H1 (cell line): ENCODE data around the gene PTPRF. TPM values are rescaled to one million over a fixed set of nuclear protein-coding genes. Genes with fewer than 3 reads are reported as not detected.

ENCODE experiments used
- CTCF ChIA-PET: fragments of 300-600 bp; sonication (Branson Sonifier 250); formaldehyde crosslinking; loops from one replicate; lab custom pipeline; 2021; ENCODE audit not compliant: partially characterized antibody; lab: Charles Lee
- POLR2A ChIA-PET: fragments of 300-600 bp; sonication (Branson Sonifier 250); formaldehyde crosslinking; loops from one replicate; lab custom pipeline; 2021; ENCODE audit warnings: inconsistent platforms; ENCODE audit not compliant: partially characterized antibody; lab: Charles Lee
- DNase-seq, 2 experiments: peaks; one replicate each; pipeline versions ENCODE4 v3.0.0 to v3.0.0-alpha.2; 2010 to 2022; ENCODE audit warnings: low spot score in 2 of 2, low read depth in 1 of 2, mixed read lengths in 1 of 2
- FAIRE-seq: peaks from 2 replicates; lab custom pipeline; 2011; peaks lifted over from hg19 to GRCh38; lab: Jason Lieb, UNC
- H2AFZ ChIP-seq: 2 replicates; pipeline ENCODE4 v1.8.1; 2012; ENCODE audit warnings: low read length, inconsistent platforms
- H2AK5ac ChIP-seq: 2 replicates; pipeline ENCODE4 v1.6.1; 2013; ENCODE audit warnings: low read depth, low read length
- H2BK120ac ChIP-seq: replicated peaks from 2 replicates; pipeline ENCODE3; 2013; ENCODE audit warnings: low read depth, low read length, inconsistent platforms
- H2BK12ac ChIP-seq: 2 replicates; pipeline ENCODE4 v1.6.1; 2013; ENCODE audit warnings: low read depth, low read length
- H2BK15ac ChIP-seq: 2 replicates; pipeline ENCODE4 v1.6.1; 2013; ENCODE audit warnings: low read length
- H2BK20ac ChIP-seq: 2 replicates; pipeline ENCODE4 v1.6.1; 2013; ENCODE audit warnings: low read length
- H2BK5ac ChIP-seq: 2 replicates; pipeline ENCODE4 v1.6.1; 2013; ENCODE audit warnings: low read depth, low read length
- H3K14ac ChIP-seq: 2 replicates; pipeline ENCODE4 v1.6.1; 2013; ENCODE audit warnings: inconsistent platforms; ENCODE audit not compliant: insufficient read length
- H3K18ac ChIP-seq: 2 replicates; pipeline ENCODE4 v1.6.1; 2013; ENCODE audit warnings: low read length; ENCODE audit errors: extremely low read depth
- H3K23ac ChIP-seq: 2 replicates; pipeline ENCODE4 v1.6.1; 2013; ENCODE audit warnings: inconsistent platforms; ENCODE audit not compliant: insufficient read length
- H3K23me2 ChIP-seq: 2 replicates; pipeline ENCODE4 v1.6.1; 2013; ENCODE audit warnings: low read depth, low read length
- H3K27ac ChIP-seq: 2 replicates; pipeline ENCODE4 v1.6.1; 2011; ENCODE audit warnings: low read depth, low read length, inconsistent platforms
- H3K27me3 ChIP-seq, 4 experiments: replicated peaks in 1 of 4; 1 replicate in 1 of 4; 2 replicates in 3 of 4; pipeline versions ENCODE4 v1.6.1 to v1.8.1; 2011 to 2013; ENCODE audit warnings: low read length in 3 of 4, mild to moderate bottlenecking in 3 of 4, inconsistent platforms in 2 of 4, mixed read lengths in 2 of 4, moderate library complexity in 1 of 4; ENCODE audit not compliant: control insufficient read depth in 3 of 4, insufficient read depth in 3 of 4; ENCODE audit errors: extremely low read depth in 1 of 4
- H3K36me3 ChIP-seq, 4 experiments: 2 replicates each; pipeline versions ENCODE4 v1.6.1 to v1.8.1; 2011 to 2013; ENCODE audit warnings: mild to moderate bottlenecking in 4 of 4, low read length in 3 of 4, moderate library complexity in 2 of 4, control low read depth in 1 of 4, inconsistent platforms in 1 of 4; ENCODE audit not compliant: insufficient read depth in 4 of 4, control insufficient read depth in 2 of 4
- H3K4ac ChIP-seq: replicated peaks from 2 replicates; pipeline ENCODE3; 2013; ENCODE audit warnings: low read length, low read depth, mixed read lengths, inconsistent platforms; ENCODE audit not compliant: insufficient read length
- H3K4me1 ChIP-seq, 4 experiments: replicated peaks in 1 of 4; 1 replicate in 1 of 4; 2 replicates in 3 of 4; pipeline versions ENCODE4 v1.6.1 to v1.8.1; 2011 to 2013; ENCODE audit warnings: low read length in 3 of 4, inconsistent platforms in 2 of 4, mixed read lengths in 1 of 4; ENCODE audit not compliant: insufficient read depth in 4 of 4, control insufficient read depth in 3 of 4
- H3K4me2 ChIP-seq, 2 experiments: 2 replicates each; pipeline versions ENCODE4 v1.6.1 to v1.8.1; 2011 to 2013; ENCODE audit warnings: low read depth in 2 of 2, low read length in 2 of 2, control low read depth in 1 of 2, inconsistent platforms in 1 of 2, mild to moderate bottlenecking in 1 of 2; ENCODE audit not compliant: insufficient read depth in 1 of 2
- H3K4me3 ChIP-seq, 4 experiments: fragments of 200-600, 300-600 bp in 1 of 4; sonication (generic), shearing (Covaris generic), sonication (Bioruptor Twin) in 1 of 4; 2 replicates each; pipeline versions ENCODE4 v1.5.1 to v1.8.1; 2011 to 2016; ENCODE audit warnings: low read length in 4 of 4, low read depth in 3 of 4, control low read depth in 2 of 4, inconsistent platforms in 2 of 4, mild to moderate bottlenecking in 2 of 4, mixed read lengths in 1 of 4, moderate library complexity in 1 of 4; ENCODE audit not compliant: insufficient read depth in 2 of 4; ENCODE audit errors: extremely low read depth in 1 of 4
- H3K56ac ChIP-seq: replicated peaks from 2 replicates; pipeline ENCODE3; 2013; ENCODE audit warnings: low read depth, mild to moderate bottlenecking, mixed read lengths, low read length, inconsistent platforms; ENCODE audit not compliant: insufficient read length
- H3K79me1 ChIP-seq: 2 replicates; pipeline ENCODE4 v1.6.1; 2013; ENCODE audit warnings: low read depth, low read length, control low read depth
- H3K79me2 ChIP-seq, 2 experiments: 2 replicates each; pipeline versions ENCODE4 v1.6.1 to v1.8.1; 2012 to 2013; ENCODE audit warnings: low read length in 2 of 2, mild to moderate bottlenecking in 2 of 2, inconsistent platforms in 1 of 2; ENCODE audit not compliant: insufficient read depth in 2 of 2, control insufficient read depth in 1 of 2
- H3K9ac ChIP-seq, 4 experiments: replicated peaks in 1 of 4; 1 replicate in 1 of 4; 2 replicates in 3 of 4; pipeline versions ENCODE4 v1.6.1 to v1.8.1; 2011 to 2013; ENCODE audit warnings: low read depth in 3 of 4, low read length in 3 of 4, control low read depth in 2 of 4, mild to moderate bottlenecking in 2 of 4, moderate library complexity in 2 of 4, inconsistent platforms in 1 of 4; ENCODE audit errors: extremely low read depth in 1 of 4
- H3K9me3 ChIP-seq, 2 experiments: 2 replicates each; pipeline versions ENCODE4 v1.6.1 to v1.8.1; 2012 to 2013; ENCODE audit warnings: mild to moderate bottlenecking in 2 of 2, moderate library complexity in 2 of 2, control low read depth in 1 of 2, inconsistent platforms in 1 of 2, low read depth in 1 of 2, low read length in 1 of 2, mixed read lengths in 1 of 2; ENCODE audit not compliant: insufficient read depth in 2 of 2
- H4K20me1 ChIP-seq, 2 experiments: replicated peaks in 1 of 2; 2 replicates each; pipeline versions ENCODE3 to v1.8.1; 2011 to 2013; ENCODE audit warnings: inconsistent platforms in 2 of 2, low read length in 2 of 2, mild to moderate bottlenecking in 1 of 2; ENCODE audit not compliant: insufficient read depth in 2 of 2, control insufficient read depth in 1 of 2
- H4K5ac ChIP-seq: 2 replicates; pipeline ENCODE4 v1.6.1; 2013; ENCODE audit warnings: low read length, low read depth, mixed read lengths, inconsistent platforms; ENCODE audit not compliant: insufficient read length
- H4K8ac ChIP-seq: 2 replicates; pipeline ENCODE4 v1.8.0; 2013; ENCODE audit warnings: mild to moderate bottlenecking, moderate library complexity, low read length, inconsistent platforms; ENCODE audit not compliant: insufficient read depth; ENCODE audit errors: extremely low read depth
- H4K91ac ChIP-seq: replicated peaks from 2 replicates; pipeline ENCODE3; 2013; ENCODE audit warnings: low read length, mixed read lengths, inconsistent platforms; ENCODE audit not compliant: insufficient read length
- CBX8 ChIP-seq: fragments of 300-800, 300-1000 bp; sonication (generic); IDR thresholded peaks from 2 replicates; pipeline ENCODE4 v1.7.1; 2016; ENCODE audit warnings: low read depth, low read length, borderline replicate concordance
- CHD1 ChIP-seq: IDR thresholded peaks from 2 replicates; pipeline ENCODE4 v1.6.1; 2012; ENCODE audit warnings: low read depth, low read length, improper control_type of control experiment
- CREB1 ChIP-seq: IDR thresholded peaks from 2 replicates; pipeline ENCODE4 v1.6.1; 2012; ENCODE audit warnings: inconsistent platforms
- EP300 ChIP-seq, 2 experiments: IDR thresholded peaks; 1 replicate in 1 of 2; 2 replicates in 1 of 2; pipeline ENCODE4 v1.6.1; 2011 to 2012; ENCODE audit warnings: low read depth in 2 of 2, low read length in 2 of 2, mild to moderate bottlenecking in 2 of 2, borderline replicate concordance in 1 of 2, inconsistent platforms in 1 of 2, moderate library complexity in 1 of 2
- EZH2 ChIP-seq: fragments of 200-600 bp; sonication (generic); IDR thresholded peaks from 2 replicates; pipeline ENCODE4 v1.7.1; 2012; ENCODE audit warnings: low read depth, mild to moderate bottlenecking, moderate library complexity, low read length, inconsistent platforms; ENCODE audit not compliant: severe bottlenecking
- HDAC2 ChIP-seq, 2 experiments: fragments of 300-600 bp in 1 of 2; sonication (generic) in 1 of 2; IDR thresholded peaks; 2 replicates each; pipeline ENCODE4 v1.6.1; 2011 to 2012; ENCODE audit warnings: low read depth in 2 of 2, low read length in 2 of 2, mild to moderate bottlenecking in 2 of 2, moderate library complexity in 2 of 2, borderline replicate concordance in 1 of 2, inconsistent platforms in 1 of 2
- KDM4A ChIP-seq: IDR thresholded peaks from one replicate; pipeline ENCODE4 v1.7.1; 2012; ENCODE audit warnings: low read depth, mild to moderate bottlenecking, moderate library complexity, low read length, inconsistent platforms; ENCODE audit not compliant: severe bottlenecking
- SP1 ChIP-seq: IDR thresholded peaks from 2 replicates; pipeline ENCODE4 v1.6.1; 2011; ENCODE audit warnings: low read depth, low read length
- TEAD4 ChIP-seq: IDR thresholded peaks from 2 replicates; pipeline ENCODE4 v1.6.1; 2012; ENCODE audit warnings: low read depth, low read length, inconsistent platforms, mixed read lengths
- USF2 ChIP-seq: IDR thresholded peaks from 2 replicates; pipeline ENCODE4 v1.6.1; 2011; ENCODE audit warnings: low read length, improper control_type of control experiment
- WGBS, 2 experiments: shearing (Covaris generic) in 1 of 2; methylation state at CpG; one replicate each; pipeline versions ENCODE4 v1.1.6 to v1.1.7; 2013 to 2015; ENCODE audit warnings: low lambda C conversion rate in 2 of 2, mixed read lengths in 2 of 2, inconsistent platforms in 1 of 2, low coverage in 1 of 2, missing lambda C conversion rate in 1 of 2; ENCODE audit not compliant: insufficient replicate concordance in 2 of 2, insufficient coverage in 1 of 2, insufficient read length in 1 of 2; ENCODE audit errors: extremely low coverage in 1 of 2, missing lambda C conversion rate in 1 of 2; 5-methylcytosine and 5-hydroxymethylcytosine counted together
- polyA plus RNA-seq, 7 experiments: library from polyadenylated mRNA; depleted of rRNA in 3 of 7; stranded (reverse) in 5 of 7; unstranded in 2 of 7; fragments of >200 nt in 5 of 7; fragments of 200-250 nt in 2 of 7; gene quantifications; 1 replicate in 5 of 7; 2 replicates in 1 of 7; 4 replicates in 1 of 7; pipeline versions ENCODE4 v1.2.1 to v1.2.3, GENCODE V29; 2011 to 2013; ENCODE audit warnings: missing spikeins in 2 of 7, mixed read lengths in 2 of 7
- total RNA-seq: library from RNA; stranded (reverse); fragmentation: NEBNext Ultra II Directional; extraction: Animal tissue kit (Norgen Biotek cat#: 25700); gene quantifications from 2 replicates; pipeline ENCODE4 v1.2.1, GENCODE V29; 2021

Gene PTPRF
- total and polyA plus RNA-seq, 2 of the 8 experiments (the other 6 are each of a cell fraction or from before 2014, with no cell fraction given), result 136 to 231 TPM

GRCh38 chr1:43622901-43623780 lies 92.5 kb downstream of the PTPRF start:
- Histone ChIP-seq H3K36me3 (peaks cover 14 to 34% (median 29%) of the 10 kb centered on the region in 4 experiments), H3K9me3 (no peaks in the 10 kb centered on the region), H2AFZ (no peak overlapping the region), H2AK5ac (no peak overlapping the region), H3K14ac (no peak overlapping the region), H4K8ac (no peak overlapping the region), H3K56ac (no peak overlapping the region), H3K27me3 (no peaks in the 10 kb centered on the region), H2BK120ac (no peak overlapping the region), H3K4me1 (no peaks in the 10 kb centered on the region), H4K5ac (no peak overlapping the region), H2BK15ac (no peak overlapping the region), H4K20me1 (peaks cover 3 to 8% of the 10 kb centered on the region in 2 experiments), H3K23me2 (no peaks in the 10 kb centered on the region), H3K27ac (no peak overlapping the region), H3K9ac (no peak overlapping the region), H2BK12ac (no peak overlapping the region), H4K91ac (no peak overlapping the region), H3K4ac (no peak overlapping the region), H3K18ac (no peak overlapping the region), H2BK20ac (no peak overlapping the region), H3K23ac (no peak overlapping the region), H2BK5ac (no peak overlapping the region), H3K4me2 (no peak overlapping the region), H3K79me1 (no peaks in the 10 kb centered on the region), H3K79me2 (no peaks in the 10 kb centered on the region), H3K4me3 (no peak overlapping the region)
- DNase-seq (no peak), FAIRE-seq (no peak)
- 94% methylated on average over 13 of the region's 13 CpGs; no CpG with 5 or more reads in 1 of the 2 experiments for WGBS, 2 experiments
- POLR2A ChIA-PET, result interaction anchor here (0.8 to 7.0 kb wide), 4 partner anchors 13 to 55 kb away, joined by 6 to 32 read pairs (median 10); partner anchors contain the start of gene KDM4A
- CTCF ChIA-PET, result interaction anchor here (0.6 to 1.2 kb wide), 5 partner anchors 12 to 42 kb away, joined by 3 read pairs; no protein-coding TSS in a partner anchor
- TF ChIP-seq SP1 (no peak), EZH2 (no peak), CHD1 (no peak), CREB1 (no peak), KDM4A (no peak), CBX8 (no peak; the same call in 1 of the 2 replicates), EP300 (IDR thresholded peaks at IDR 0.05; ENCODE audit: borderline replicate concordance in 1 of 2, low read depth in 2 of 2, low read length in 2 of 2) (no peak), TEAD4 (no peak), USF2 (no peak), HDAC2 (IDR thresholded peaks at IDR 0.05; ENCODE audit: borderline replicate concordance in 1 of 2, low read depth in 2 of 2, low read length in 2 of 2) (no peak)
